HG03469 (cell line): ENCODE results near the gene WWC2.
"Not testable (repeated sequence)": the region's sequence is repeated elsewhere in the genome, so short reads cannot be mapped to it uniquely, and the experiment has no call there.

Experiments used
- ATAC-seq: cut with Tn5 transposase; IDR thresholded peaks from one replicate; pipeline ENCODE4 v1.9.1; 2021; ENCODE audit warnings: mild to moderate bottlenecking, moderate library complexity, moderate number of reproducible peaks; ENCODE audit not compliant: unreplicated experiment

WWC2 gene

GRCh38 chr4:183100298-183100599 is 1.2 kb downstream of the WWC2 start:
- ATAC-seq = no peak

GRCh38 chr4:183100827-183101226 is 1.8 kb downstream of the WWC2 start:
- ATAC-seq = no peak

GRCh38 chr4:183101956-183102480 is 3.0 kb downstream of the WWC2 start:
- ATAC-seq = no peak

- ATAC-seq = no peak
Measured at GRCh38 chr4:183105092-183105491, 6.0 kb downstream of the WWC2 start.

GRCh38 chr4:183106839-183107238 is 7.8 kb downstream of the WWC2 start:
- ATAC-seq = no peak

GRCh38 chr4:183107891-183108459 is 8.9 kb downstream of the WWC2 start:
- no peak for ATAC-seq

- ATAC-seq = no peak
Measured at GRCh38 chr4:183110244-183110643, 11.2 kb downstream of the WWC2 start.

GRCh38 chr4:183111452-183111885 is 12.4 kb downstream of the WWC2 start:
- no peak for ATAC-seq

- ATAC-seq = no peak
Measured at GRCh38 chr4:183118141-183118540, 19.1 kb downstream of the WWC2 start.

- ATAC-seq = no peak
Measured at GRCh38 chr4:183118585-183118984, 19.5 kb downstream of the WWC2 start.

GRCh38 chr4:183121660-183122059 is 22.6 kb downstream of the WWC2 start:
- not testable (repeated sequence) for ATAC-seq

- ATAC-seq = no peak
Measured at GRCh38 chr4:183124228-183124627, 25.2 kb downstream of the WWC2 start.

- no peak for ATAC-seq
Measured at GRCh38 chr4:183124865-183125264, 25.8 kb downstream of the WWC2 start.

GRCh38 chr4:183129125-183129524 is 30.1 kb downstream of the WWC2 start:
- ATAC-seq = no peak

GRCh38 chr4:183129675-183130074 is 30.6 kb downstream of the WWC2 start:
- ATAC-seq = no peak

GRCh38 chr4:183130328-183131155 is 31.5 kb downstream of the WWC2 start:
- ATAC-seq = no peak

- ATAC-seq = no peak
Measured at GRCh38 chr4:183132081-183132480, 33.0 kb downstream of the WWC2 start.

- no peak for ATAC-seq
Measured at GRCh38 chr4:183132865-183133264, 33.8 kb downstream of the WWC2 start.

GRCh38 chr4:183136855-183137254 is 37.8 kb downstream of the WWC2 start:
- no peak for ATAC-seq

- ATAC-seq = no peak
Measured at GRCh38 chr4:183139058-183139750, 40.1 kb downstream of the WWC2 start.

- ATAC-seq = no peak
Measured at GRCh38 chr4:183139972-183140570, 41.0 kb downstream of the WWC2 start.
